Upper lobe of left lung (tissue), 6 donors: Measurements from ENCODE around the gene CD80. TPM values are rescaled to one million over a fixed set of nuclear protein-coding genes. Genes with fewer than 3 reads are reported as not detected.

Experiments used
- ATAC-seq, 2 donors: fragments of 200-7000 bp; cut with Tn5 transposase; one replicate each; pipeline ENCODE4 v1.9.1; 2022; ENCODE audit warnings: mild to moderate bottlenecking in 2 of 2, moderate library complexity in 2 of 2; ENCODE audit not compliant: low FRiP score in 2 of 2
- DNase-seq, 2 donors: peaks; one replicate each; pipeline ENCODE4 v3.0.0-alpha.2; 2019 to 2020
- H3K27ac ChIP-seq, 4 donors: fragments of 200-600 bp; sonication (generic); one replicate each; pipeline ENCODE4 v1.5.1; 2016 to 2019
- H3K27me3 ChIP-seq, 4 donors: fragments of 200-600 bp; sonication (generic); one replicate each; pipeline ENCODE4 v1.5.1; 2017 to 2019
- H3K36me3 ChIP-seq, 4 donors: fragments of 200-600 bp; sonication (generic); one replicate each; pipeline ENCODE4 v1.5.1; 2016 to 2019
- H3K4me1 ChIP-seq, 4 donors: fragments of 200-600 bp; sonication (generic); one replicate each; pipeline ENCODE4 v1.5.1; 2018 to 2019
- H3K4me3 ChIP-seq, 4 donors: fragments of 200-600 bp; sonication (generic); one replicate each; pipeline ENCODE4 v1.5.1; 2017 to 2019; ENCODE audit warnings: mild to moderate bottlenecking in 2 of 4, moderate library complexity in 1 of 4
- H3K9me3 ChIP-seq, 4 donors: fragments of 200-600 bp; sonication (generic); one replicate each; pipeline ENCODE4 v1.5.1; 2018 to 2019
- EP300 ChIP-seq, 4 donors: sonication (generic); formaldehyde crosslinking; IDR thresholded peaks; one replicate each; pipeline ENCODE4 v1.5.1; 2017; ENCODE audit warnings: antibody characterized with exemption in 4 of 4, control low read depth in 2 of 4
- POLR2A ChIP-seq, 4 donors: fragments of 450-650 bp; IDR thresholded peaks; one replicate each; pipeline ENCODE4 v1.5.1; 2016 to 2017; ENCODE audit warnings: antibody characterized with exemption in 4 of 4, mild to moderate bottlenecking in 2 of 4
- POLR2AphosphoS5 ChIP-seq, 2 donors: sonication (generic); formaldehyde crosslinking; IDR thresholded peaks; one replicate each; pipeline ENCODE4 v1.5.1; 2017; ENCODE audit warnings: antibody characterized with exemption in 2 of 2
- WGBS, 2 donors: methylation state at CpG; one replicate each; pipeline ENCODE4 v1.1.5; 2017 to 2018; 5-methylcytosine and 5-hydroxymethylcytosine counted together
- total RNA-seq, 6 donors: library from RNA; depleted of rRNA in 4 of 6; stranded (reverse); fragments of >200 nt in 4 of 6; gene quantifications; one replicate each; pipeline versions ENCODE4 v1.1.0 to v1.2.1, GENCODE V29; 2016 to 2021
- TF ChIP-seq, protein P1 (sequence below), 6 experiments: fragments of 450-650 bp in 4 of 6; fragments of 200-600 bp in 2 of 6; sonication (generic) in 2 of 6; IDR thresholded peaks; one replicate each; pipeline ENCODE4 v1.5.1; 2016 to 2019; ENCODE audit warnings: antibody characterized with exemption in 6 of 6
- donor health status: DM: no; HTN: no; CAD: no; lungs with moderate emphysema.
- donor health status: DM: no; HTN: yes; CAD: no; lungs with severe emphysema.

The CD80 gene
- total RNA-seq, 6 donors from 2014 or later, result 5.8 to 26.4 (median 8.7) TPM

- TF ChIP-seq POLR2AphosphoS5 (IDR thresholded peaks at IDR 0.05) (no peak), POLR2A (IDR thresholded peaks at IDR 0.05) (no peak), EP300 (IDR thresholded peaks at IDR 0.05) (no peak)
- TF ChIP-seq, protein P1, sequence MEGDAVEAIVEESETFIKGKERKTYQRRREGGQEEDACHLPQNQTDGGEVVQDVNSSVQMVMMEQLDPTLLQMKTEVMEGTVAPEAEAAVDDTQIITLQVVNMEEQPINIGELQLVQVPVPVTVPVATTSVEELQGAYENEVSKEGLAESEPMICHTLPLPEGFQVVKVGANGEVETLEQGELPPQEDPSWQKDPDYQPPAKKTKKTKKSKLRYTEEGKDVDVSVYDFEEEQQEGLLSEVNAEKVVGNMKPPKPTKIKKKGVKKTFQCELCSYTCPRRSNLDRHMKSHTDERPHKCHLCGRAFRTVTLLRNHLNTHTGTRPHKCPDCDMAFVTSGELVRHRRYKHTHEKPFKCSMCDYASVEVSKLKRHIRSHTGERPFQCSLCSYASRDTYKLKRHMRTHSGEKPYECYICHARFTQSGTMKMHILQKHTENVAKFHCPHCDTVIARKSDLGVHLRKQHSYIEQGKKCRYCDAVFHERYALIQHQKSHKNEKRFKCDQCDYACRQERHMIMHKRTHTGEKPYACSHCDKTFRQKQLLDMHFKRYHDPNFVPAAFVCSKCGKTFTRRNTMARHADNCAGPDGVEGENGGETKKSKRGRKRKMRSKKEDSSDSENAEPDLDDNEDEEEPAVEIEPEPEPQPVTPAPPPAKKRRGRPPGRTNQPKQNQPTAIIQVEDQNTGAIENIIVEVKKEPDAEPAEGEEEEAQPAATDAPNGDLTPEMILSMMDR (IDR thresholded peaks at IDR 0.05), result no peak
- H3K4me1 ChIP-seq, result no peaks in the 10 kb centered on the region
- DNase-seq (no peak), ATAC-seq (no peak)
- H3K36me3 ChIP-seq, result no peaks in the 10 kb centered on the region
- H3K27me3 ChIP-seq, result no peaks in the 10 kb centered on the region
- 88 to 95% methylated on average over 1 of the region's 1 CpG for WGBS, 2 donors
- no peak overlapping the region for H3K4me3 ChIP-seq
- no peaks in the 10 kb centered on the region for H3K9me3 ChIP-seq
- no peak overlapping the region for H3K27ac ChIP-seq
Measured at GRCh38 chr3:119538772-119539171, 20.6 kb downstream of the CD80 start.

- TF ChIP-seq POLR2AphosphoS5 (IDR thresholded peaks at IDR 0.05) (no peak), EP300 (IDR thresholded peaks at IDR 0.05) (no peak), POLR2A (IDR thresholded peaks at IDR 0.05) (no peak)
- TF ChIP-seq, protein P1 (IDR thresholded peaks at IDR 0.05), result no peak
- no peak overlapping the region for H3K27ac ChIP-seq
- H3K4me3 ChIP-seq, result no peak overlapping the region
- 91 to 93% methylated on average over 4 of the region's 4 CpGs for WGBS, 2 donors
- no peaks in the 10 kb centered on the region for H3K4me1 ChIP-seq
- H3K27me3 ChIP-seq, result no peaks in the 10 kb centered on the region
- no peak for ATAC-seq
- no peaks in the 10 kb centered on the region for H3K36me3 ChIP-seq
- no peak for DNase-seq
- no peaks in the 10 kb centered on the region for H3K9me3 ChIP-seq
Measured at GRCh38 chr3:119536757-119537156, 22.7 kb downstream of the CD80 start.

- Histone ChIP-seq H3K4me1 (no peaks in the 10 kb centered on the region), H3K4me3 (no peak overlapping the region), H3K27me3 (no peaks in the 10 kb centered on the region), H3K27ac (no peak overlapping the region), H3K36me3 (no peaks in the 10 kb centered on the region), H3K9me3 (no peaks in the 10 kb centered on the region)
- WGBS, 2 donors, result 75 to 100% methylated on average over 1 of the region's 1 CpG
- TF ChIP-seq EP300 (IDR thresholded peaks at IDR 0.05), result no peak
- no peak for TF ChIP-seq POLR2AphosphoS5 (IDR thresholded peaks at IDR 0.05)
- no peak for TF ChIP-seq POLR2A (IDR thresholded peaks at IDR 0.05)
- ATAC-seq (no peak), DNase-seq (no peak)
Measured at GRCh38 chr3:119534296-119534695, 25.1 kb downstream of the CD80 start.

DNA sequence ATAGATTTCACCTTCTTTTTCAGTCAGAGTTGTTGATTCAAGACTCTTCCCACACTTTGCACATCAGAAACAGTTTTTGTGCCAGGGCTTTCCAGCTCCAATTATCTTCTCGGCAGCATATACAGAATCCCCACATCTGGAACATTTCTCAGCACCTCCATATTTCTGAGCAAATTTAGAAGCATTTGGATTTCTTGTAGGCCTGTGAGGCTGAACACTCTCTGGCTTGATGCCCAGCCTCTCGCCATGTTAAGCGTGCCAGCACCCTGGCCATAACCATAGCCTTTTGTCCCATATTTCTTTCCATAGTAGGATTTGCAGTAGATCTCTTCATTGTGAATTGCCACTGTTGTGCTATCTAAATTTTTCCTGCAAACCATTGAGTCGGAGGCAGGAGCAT, 28.3 kb downstream of the CD80 start:
- 79 to 86% methylated on average over 4 of the region's 4 CpGs for WGBS, 2 donors
- no peak for ATAC-seq
- Histone ChIP-seq H3K27ac (no peak overlapping the region), H3K4me3 (no peak overlapping the region), H3K4me1 (no peaks in the 10 kb centered on the region), H3K9me3 (no peaks in the 10 kb centered on the region), H3K36me3 (no peaks in the 10 kb centered on the region), H3K27me3 (no peaks in the 10 kb centered on the region)
- no peak for DNase-seq
- TF ChIP-seq, protein P1 (IDR thresholded peaks at IDR 0.05), result no peak
- TF ChIP-seq EP300 (IDR thresholded peaks at IDR 0.05) (no peak), POLR2AphosphoS5 (IDR thresholded peaks at IDR 0.05) (no peak), POLR2A (IDR thresholded peaks at IDR 0.05) (no peak)

DNA sequence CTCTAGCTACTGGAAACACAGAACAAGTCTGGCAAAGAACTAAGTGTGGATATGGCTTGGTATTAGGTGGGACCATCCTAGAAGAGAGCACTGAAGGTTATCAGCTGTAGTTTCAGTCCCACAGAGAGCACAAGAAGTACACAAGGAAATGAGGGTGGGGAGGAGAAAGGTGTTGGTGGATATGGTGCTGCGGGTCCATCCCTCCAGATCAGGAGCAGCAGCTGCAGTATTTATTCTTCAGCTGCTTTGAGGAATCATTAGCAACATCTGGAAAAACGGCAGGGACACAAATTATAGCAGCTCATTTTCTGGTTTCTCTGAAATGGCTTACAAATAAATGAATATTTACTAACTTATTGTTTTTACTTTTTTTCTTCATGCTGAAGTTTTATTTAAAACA, 29.0 kb downstream of the CD80 start:
- Histone ChIP-seq H3K4me1 (no peaks in the 10 kb centered on the region), H3K27ac (no peak overlapping the region), H3K36me3 (peaks cover 0 to 1% (median under 1%) of the 10 kb centered on the region in 4 donors), H3K9me3 (no peaks in the 10 kb centered on the region), H3K4me3 (no peak overlapping the region), H3K27me3 (no peaks in the 10 kb centered on the region)
- ATAC-seq (no peak), DNase-seq (no peak)
- TF ChIP-seq, protein P1 (IDR thresholded peaks at IDR 0.05), result no peak
- no peak for TF ChIP-seq POLR2AphosphoS5 (IDR thresholded peaks at IDR 0.05)
- no peak for TF ChIP-seq POLR2A (IDR thresholded peaks at IDR 0.05)
- no peak for TF ChIP-seq EP300 (IDR thresholded peaks at IDR 0.05)
- 61 to 62% methylated on average over 2 of the region's 2 CpGs for WGBS, 2 donors
